Duodenal mucosa (tissue), 2 donors: ENCODE measurements around the gene ERC1.

Experiments
- H3K27ac ChIP-seq: one replicate; pipeline ENCODE4 v1.7.0; 2013; ENCODE audit warnings: low read depth, low read length
- H3K27me3 ChIP-seq, 2 donors: one replicate each; pipeline ENCODE4 v1.7.0; 2013; ENCODE audit warnings: low read length in 2 of 2, control low read depth in 1 of 2; ENCODE audit not compliant: insufficient read depth in 2 of 2, control insufficient read depth in 1 of 2
- H3K36me3 ChIP-seq, 2 donors: one replicate each; pipeline ENCODE4 v1.7.0; 2013; ENCODE audit warnings: low read length in 2 of 2, control low read depth in 1 of 2; ENCODE audit not compliant: insufficient read depth in 2 of 2, control insufficient read depth in 1 of 2
- H3K4me1 ChIP-seq, 2 donors: one replicate each; pipeline ENCODE4 v1.7.0; 2013; ENCODE audit warnings: low read length in 2 of 2, control low read depth in 1 of 2; ENCODE audit not compliant: insufficient read depth in 2 of 2, control insufficient read depth in 1 of 2
- H3K4me3 ChIP-seq, 2 donors: one replicate each; pipeline ENCODE4 v1.7.0; 2013; ENCODE audit warnings: low read length in 2 of 2, low read depth in 1 of 2
- H3K9ac ChIP-seq, 2 donors: one replicate each; pipeline ENCODE4 v1.7.0; 2013; ENCODE audit warnings: low read length in 2 of 2, low read depth in 1 of 2
- H3K9me3 ChIP-seq, 2 donors: one replicate each; pipeline ENCODE4 v1.7.0; 2013; ENCODE audit warnings: low read length in 2 of 2, control low read depth in 1 of 2; ENCODE audit not compliant: control insufficient read depth in 1 of 2

Gene ERC1

DNA sequence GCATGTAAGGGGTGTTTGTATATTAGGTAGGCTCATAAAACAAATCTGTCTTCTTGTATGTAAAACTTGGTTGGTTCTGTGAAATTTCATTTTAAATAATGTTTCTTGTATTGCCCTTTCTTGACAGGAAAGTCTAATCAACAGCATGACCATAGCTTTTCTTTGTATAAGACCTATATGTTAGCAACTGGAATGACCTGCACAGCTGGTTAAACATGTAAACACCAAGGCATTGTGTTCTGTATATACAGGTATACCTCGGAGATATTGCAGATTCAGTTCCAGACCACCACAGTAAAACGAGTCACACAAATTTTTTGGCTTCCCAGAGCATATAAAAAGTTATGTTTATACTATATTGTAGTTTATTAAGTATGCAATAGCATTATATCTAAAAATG lies 183.6 kb downstream of the ERC1 start:
- H3K27me3 ChIP-seq = no peaks in the 10 kb centered on the region
- H3K9me3 ChIP-seq = no peaks in the 10 kb centered on the region
- H3K4me1 ChIP-seq = peaks cover 0 to 5% of the 10 kb centered on the region in 2 donors
- no peaks in the 10 kb centered on the region for H3K36me3 ChIP-seq
- no peak overlapping the region for H3K4me3 ChIP-seq
- H3K9ac ChIP-seq = no peak overlapping the region
- H3K27ac ChIP-seq = no peak overlapping the region

GRCh38 chr12:1176191-1176590 lies 185.2 kb downstream of the ERC1 start:
- Histone ChIP-seq H3K9ac (no peak overlapping the region), H3K4me1 (peaks cover 0 to 5% of the 10 kb centered on the region in 2 donors), H3K36me3 (peaks cover 0 to 4% of the 10 kb centered on the region in 2 donors), H3K9me3 (no peaks in the 10 kb centered on the region), H3K27ac (no peak overlapping the region), H3K4me3 (no peak overlapping the region), H3K27me3 (no peaks in the 10 kb centered on the region)

GRCh38 chr12:1179128-1179527 lies 188.1 kb downstream of the ERC1 start:
- Histone ChIP-seq H3K9ac (no peak overlapping the region), H3K27ac (no peak overlapping the region), H3K36me3 (peaks cover 0 to 4% of the 10 kb centered on the region in 2 donors), H3K4me3 (no peak overlapping the region), H3K9me3 (no peaks in the 10 kb centered on the region), H3K27me3 (no peaks in the 10 kb centered on the region), H3K4me1 (no peaks in the 10 kb centered on the region)

- no peaks in the 10 kb centered on the region for H3K4me1 ChIP-seq
- no peak overlapping the region for H3K9ac ChIP-seq
- H3K36me3 ChIP-seq = peaks cover 0 to 4% of the 10 kb centered on the region in 2 donors
- no peaks in the 10 kb centered on the region for H3K27me3 ChIP-seq
- no peak overlapping the region for H3K4me3 ChIP-seq
- H3K9me3 ChIP-seq = no peaks in the 10 kb centered on the region
- no peak overlapping the region for H3K27ac ChIP-seq
Measured at GRCh38 chr12:1182069-1182468, 191.0 kb downstream of the ERC1 start.

GRCh38 chr12:1184402-1184801 lies 193.4 kb downstream of the ERC1 start:
- H3K27ac ChIP-seq = no peak overlapping the region
- H3K4me3 ChIP-seq = no peak overlapping the region
- no peak overlapping the region for H3K9ac ChIP-seq
- no peaks in the 10 kb centered on the region for H3K4me1 ChIP-seq
- H3K27me3 ChIP-seq = no peaks in the 10 kb centered on the region
- H3K36me3 ChIP-seq = peaks cover 0 to 4% of the 10 kb centered on the region in 2 donors
- no peaks in the 10 kb centered on the region for H3K9me3 ChIP-seq

DNA sequence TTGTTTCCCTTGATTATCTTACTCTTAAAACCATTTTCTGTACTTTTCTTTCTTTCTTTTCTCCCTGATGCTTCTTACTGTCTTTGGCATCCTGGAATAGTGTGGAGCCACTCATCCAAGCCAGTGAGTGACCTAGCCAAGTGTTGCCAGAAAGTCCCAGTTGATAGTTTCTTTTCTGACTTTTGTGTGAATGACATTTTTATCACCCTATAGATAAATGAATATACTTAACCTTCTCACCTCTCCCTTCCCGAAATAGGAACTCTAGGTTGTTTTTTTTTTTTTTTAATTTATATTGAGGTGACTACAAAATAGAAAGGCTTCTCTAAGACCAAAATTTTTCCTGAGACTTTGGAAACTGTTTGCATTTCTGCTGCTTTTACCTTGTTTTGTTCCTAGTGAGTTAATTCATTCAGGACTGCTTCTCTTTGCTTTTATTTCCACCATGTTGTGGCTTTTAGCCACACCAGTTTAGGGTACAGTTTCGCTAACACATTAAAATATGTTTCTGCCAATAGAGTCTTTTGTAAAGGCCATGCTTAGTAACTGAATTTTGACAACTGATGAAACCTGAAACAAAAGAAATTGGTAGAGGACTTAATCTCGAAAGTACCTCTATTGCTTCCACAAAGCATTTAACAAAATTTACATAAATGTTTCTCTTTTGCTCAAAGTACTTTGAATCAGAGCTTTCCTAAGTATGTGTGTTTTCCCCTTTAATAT lies 194.6 kb downstream of the ERC1 start:
- H3K4me1 ChIP-seq = no peaks in the 10 kb centered on the region
- H3K9me3 ChIP-seq = no peaks in the 10 kb centered on the region
- H3K9ac ChIP-seq = no peak overlapping the region
- no peak overlapping the region for H3K4me3 ChIP-seq
- H3K27ac ChIP-seq = no peak overlapping the region
- H3K27me3 ChIP-seq = no peaks in the 10 kb centered on the region
- H3K36me3 ChIP-seq = peaks cover 0 to 1% of the 10 kb centered on the region in 2 donors

DNA sequence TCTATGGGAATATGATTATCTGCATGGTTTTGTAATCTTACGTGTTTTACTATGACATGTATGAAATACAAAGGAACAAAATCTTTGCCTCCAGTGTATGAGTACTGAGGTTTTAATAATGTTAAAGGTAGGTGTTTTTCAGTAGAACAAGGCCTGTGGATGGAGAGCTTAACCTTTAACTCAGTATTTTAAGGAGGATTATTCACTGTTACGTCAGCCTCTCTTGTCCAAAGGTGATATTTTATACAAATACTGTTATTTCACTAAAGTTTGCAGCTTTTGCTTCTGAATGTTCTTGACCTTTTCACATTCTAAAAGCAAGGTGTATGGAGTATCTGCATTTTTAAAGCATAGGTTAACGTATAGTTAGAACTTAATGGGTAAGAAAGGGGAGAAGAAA lies 195.3 kb downstream of the ERC1 start:
- Histone ChIP-seq H3K27ac (no peak overlapping the region), H3K27me3 (no peaks in the 10 kb centered on the region), H3K9ac (no peak overlapping the region), H3K4me1 (no peaks in the 10 kb centered on the region), H3K4me3 (no peak overlapping the region), H3K36me3 (no peaks in the 10 kb centered on the region), H3K9me3 (no peaks in the 10 kb centered on the region)

GRCh38 chr12:1188016-1188415 lies 197.0 kb downstream of the ERC1 start:
- Histone ChIP-seq H3K27ac (no peak overlapping the region), H3K9ac (no peak overlapping the region), H3K4me3 (no peak overlapping the region), H3K27me3 (no peaks in the 10 kb centered on the region), H3K4me1 (no peaks in the 10 kb centered on the region), H3K9me3 (no peaks in the 10 kb centered on the region), H3K36me3 (peaks cover 0 to 3% of the 10 kb centered on the region in 2 donors)

DNA sequence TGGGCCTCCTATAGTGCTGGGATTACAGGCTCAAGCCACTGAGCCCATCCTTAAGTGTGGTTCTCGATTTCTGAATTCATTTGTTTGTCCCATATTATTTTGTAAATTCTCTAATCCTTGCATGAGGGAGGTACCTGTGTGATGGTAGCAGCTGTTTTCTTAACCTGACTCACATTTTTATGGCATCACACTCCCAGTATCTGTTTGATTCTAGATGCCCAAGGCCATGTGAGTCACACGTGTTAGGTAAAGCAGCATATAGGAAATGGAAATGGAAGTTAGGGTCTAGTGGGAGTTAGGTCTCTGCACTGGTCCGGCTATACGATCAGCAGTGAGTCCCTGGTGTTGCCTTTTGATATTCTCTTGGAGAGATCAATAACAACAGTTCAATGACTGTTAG lies 198.1 kb downstream of the ERC1 start:
- H3K27me3 ChIP-seq = no peaks in the 10 kb centered on the region
- H3K4me1 ChIP-seq = no peaks in the 10 kb centered on the region
- no peak overlapping the region for H3K4me3 ChIP-seq
- H3K36me3 ChIP-seq = peaks cover 0 to 3% of the 10 kb centered on the region in 2 donors
- no peak overlapping the region for H3K9ac ChIP-seq
- H3K9me3 ChIP-seq = no peaks in the 10 kb centered on the region
- H3K27ac ChIP-seq = no peak overlapping the region

DNA sequence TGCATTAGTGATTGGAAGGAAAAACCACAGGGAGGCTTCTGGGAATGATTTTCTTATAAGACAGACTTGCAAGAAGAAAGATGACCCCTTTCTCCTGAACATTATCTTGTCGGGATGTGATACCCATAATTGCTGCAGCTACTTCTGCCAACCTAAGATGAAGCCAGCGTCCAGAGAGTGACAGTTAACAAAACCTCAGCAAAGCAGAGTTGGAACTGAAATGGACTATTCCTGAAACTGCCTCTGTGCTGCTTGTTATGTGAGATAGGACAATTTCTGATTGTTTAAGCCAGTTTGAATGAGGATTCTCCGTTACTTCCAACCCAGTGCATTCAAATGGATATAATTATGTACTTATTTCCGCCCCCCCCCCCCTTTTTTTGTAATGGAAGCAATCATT lies 204.5 kb downstream of the ERC1 start:
- H3K9me3 ChIP-seq = peaks cover 2 to 10% of the 10 kb centered on the region in 2 donors
- H3K27ac ChIP-seq = no peak overlapping the region
- H3K27me3 ChIP-seq = no peaks in the 10 kb centered on the region
- no peaks in the 10 kb centered on the region for H3K4me1 ChIP-seq
- no peak overlapping the region for H3K9ac ChIP-seq
- H3K36me3 ChIP-seq = peaks cover 3 to 8% of the 10 kb centered on the region in 2 donors
- no peak overlapping the region for H3K4me3 ChIP-seq
